HEK293 (cell line): ENCODE results near the gene RCL1.

Experiments used
- CTCF ChIA-PET: fragments of 350-600 bp; formaldehyde crosslinking; extraction: SDS; loops from one replicate; lab custom pipeline; 2021; ENCODE audit warnings: antibody characterized with exemption; lab: Yijun Ruan, JAX
- POLR2A ChIA-PET: fragments of 300-600 bp; formaldehyde crosslinking; extraction: SDS; loops from one replicate; lab custom pipeline; 2020; ENCODE audit warnings: antibody characterized with exemption, inconsistent platforms; lab: Yijun Ruan, JAX
- H3K27ac ChIP-seq: fragments of 200-500 bp; sonication (Bioruptor generic); 2 replicates; pipeline ENCODE4 v1.5.1; 2014; ENCODE audit warnings: low read depth, low read length, control low read depth, inconsistent platforms; ENCODE audit errors: extremely low read depth
- H3K36me3 ChIP-seq, 2 experiments: fragments of 200-500 bp in 1 of 2; sonication (Bioruptor generic) in 1 of 2; 1 replicate in 1 of 2; 2 replicates in 1 of 2; pipeline ENCODE4 v1.5.1; 2014 to 2017; ENCODE audit warnings: inconsistent platforms in 2 of 2, low read length in 2 of 2; ENCODE audit not compliant: control insufficient read depth in 2 of 2, insufficient read depth in 1 of 2
- H3K4me1 ChIP-seq: fragments of 200-500 bp; sonication (Bioruptor generic); 2 replicates; pipeline ENCODE4 v1.5.1; 2014; ENCODE audit warnings: mild to moderate bottlenecking, low read length, inconsistent platforms; ENCODE audit not compliant: control insufficient read depth, insufficient read depth
- H3K4me3 ChIP-seq: 2 replicates; pipeline ENCODE4 v1.5.1; 2011; ENCODE audit warnings: low read depth, mild to moderate bottlenecking, control low read depth, low read length, moderate library complexity
- H3K9me3 ChIP-seq: fragments of 200-500 bp; sonication (Bioruptor generic); 2 replicates; pipeline ENCODE4 v1.5.1; 2014; ENCODE audit warnings: low read depth, low read length, inconsistent platforms; ENCODE audit not compliant: control insufficient read depth, insufficient read depth
- GLI2 ChIP-seq: fragments of 450-650 bp; formaldehyde crosslinking; IDR thresholded peaks from 2 replicates; pipeline ENCODE4; 2017; ENCODE audit warnings: missing biosample characterization, missing genetic modification characterization, low read depth, borderline replicate concordance
- SP3 ChIP-seq: fragments of 450-650 bp; formaldehyde crosslinking; IDR thresholded peaks from 2 replicates; pipeline ENCODE4 v1.5.1; 2016; ENCODE audit warnings: missing biosample characterization, missing genetic modification characterization
- YY2 ChIP-seq: fragments of 450-650 bp; formaldehyde crosslinking; IDR thresholded peaks from 2 replicates; pipeline ENCODE4 v1.5.1; 2016; ENCODE audit warnings: missing biosample characterization, missing genetic modification characterization
- ZBTB1 ChIP-seq: fragments of 450-650 bp; formaldehyde crosslinking; IDR thresholded peaks from 2 replicates; pipeline ENCODE4 v1.5.1; 2016; ENCODE audit warnings: missing biosample characterization, missing genetic modification characterization
- ZBTB48 ChIP-seq: fragments of 450-650 bp; formaldehyde crosslinking; IDR thresholded peaks from 2 replicates; pipeline ENCODE4 v1.5.1; 2016; ENCODE audit warnings: missing biosample characterization, missing genetic modification characterization
- ZNF350 ChIP-seq: fragments of 450-650 bp; formaldehyde crosslinking; IDR thresholded peaks from 2 replicates; pipeline ENCODE4 v1.5.0; 2017; ENCODE audit warnings: missing biosample characterization, mild to moderate bottlenecking, missing genetic modification characterization
- ZNF530 ChIP-seq: fragments of 450-650 bp; formaldehyde crosslinking; IDR thresholded peaks from 2 replicates; pipeline ENCODE4 v1.5.1; 2016; ENCODE audit warnings: low read depth, missing biosample characterization, missing genetic modification characterization
- ZNF626 ChIP-seq: fragments of 450-650 bp; sonication (Bioruptor Pico); formaldehyde crosslinking; IDR thresholded peaks from 2 replicates; pipeline ENCODE4 v1.5.1; 2018; ENCODE audit warnings: missing biosample characterization, missing genetic modification characterization, inconsistent platforms
- TF ChIP-seq, protein P1 (sequence below): fragments of 450-650 bp; formaldehyde crosslinking; IDR thresholded peaks from 2 replicates; pipeline ENCODE4 v1.5.1; 2016; ENCODE audit warnings: missing biosample characterization, missing genetic modification characterization
- TF ChIP-seq, protein P2 (sequence below): fragments of 450-650 bp; formaldehyde crosslinking; IDR thresholded peaks from 2 replicates; pipeline ENCODE4 v1.5.1; 2016; ENCODE audit warnings: missing biosample characterization, missing genetic modification characterization
- TF ChIP-seq, protein P3 (sequence below): fragments of 450-650 bp; formaldehyde crosslinking; IDR thresholded peaks from 2 replicates; pipeline ENCODE4; 2016; ENCODE audit warnings: missing biosample characterization, missing genetic modification characterization
- TF ChIP-seq, protein P4 (sequence below): fragments of 450-650 bp; formaldehyde crosslinking; IDR thresholded peaks from 2 replicates; pipeline ENCODE4 v1.5.0; 2017; ENCODE audit warnings: missing biosample characterization, missing genetic modification characterization, borderline replicate concordance
- TF ChIP-seq, protein P5 (sequence below): fragments of 450-650 bp; formaldehyde crosslinking; IDR thresholded peaks from 2 replicates; pipeline ENCODE4 v1.5.1; 2016; ENCODE audit warnings: missing biosample characterization, missing genetic modification characterization
- TF ChIP-seq, protein P6 (sequence below): fragments of 450-650 bp; formaldehyde crosslinking; IDR thresholded peaks from 2 replicates; pipeline ENCODE4 v1.5.1; 2016; ENCODE audit warnings: missing biosample characterization, missing genetic modification characterization

Gene RCL1

DNA sequence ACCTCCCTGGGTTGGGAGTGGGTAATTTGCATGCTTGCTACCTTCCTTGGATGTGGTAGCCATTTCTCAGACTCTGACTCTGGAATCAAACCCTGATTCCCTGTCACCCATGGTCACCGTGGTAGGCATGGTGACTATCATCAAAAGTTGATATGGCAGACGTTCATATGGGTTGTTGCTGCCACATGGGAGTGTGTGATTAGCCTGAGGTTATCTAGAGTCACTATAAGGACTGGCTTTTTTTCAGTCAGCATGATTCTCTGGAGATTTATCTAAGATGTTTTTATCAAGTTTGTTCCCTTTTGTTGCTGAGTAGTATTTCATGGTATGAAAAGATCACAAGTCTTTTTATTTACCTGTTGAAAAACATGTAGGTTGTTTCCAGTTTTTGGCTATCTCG, 7.0 kb downstream of the RCL1 start:
- TF ChIP-seq ZNF350 (no peak), SP3 (tag by site-specific recombination) (no peak), ZBTB48 (tag by site-specific recombination) (no peak), ZNF626 (tag by site-specific recombination) (no peak), ZNF530 (tag by site-specific recombination) (no peak), YY2 (tag by site-specific recombination) (no peak), ZBTB1 (tag by site-specific recombination) (no peak), GLI2 (tag by site-specific recombination) (no peak)
- TF ChIP-seq, protein P1, sequence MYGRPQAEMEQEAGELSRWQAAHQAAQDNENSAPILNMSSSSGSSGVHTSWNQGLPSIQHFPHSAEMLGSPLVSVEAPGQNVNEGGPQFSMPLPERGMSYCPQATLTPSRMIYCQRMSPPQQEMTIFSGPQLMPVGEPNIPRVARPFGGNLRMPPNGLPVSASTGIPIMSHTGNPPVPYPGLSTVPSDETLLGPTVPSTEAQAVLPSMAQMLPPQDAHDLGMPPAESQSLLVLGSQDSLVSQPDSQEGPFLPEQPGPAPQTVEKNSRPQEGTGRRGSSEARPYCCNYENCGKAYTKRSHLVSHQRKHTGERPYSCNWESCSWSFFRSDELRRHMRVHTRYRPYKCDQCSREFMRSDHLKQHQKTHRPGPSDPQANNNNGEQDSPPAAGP = no peak
- TF ChIP-seq, protein P2, sequence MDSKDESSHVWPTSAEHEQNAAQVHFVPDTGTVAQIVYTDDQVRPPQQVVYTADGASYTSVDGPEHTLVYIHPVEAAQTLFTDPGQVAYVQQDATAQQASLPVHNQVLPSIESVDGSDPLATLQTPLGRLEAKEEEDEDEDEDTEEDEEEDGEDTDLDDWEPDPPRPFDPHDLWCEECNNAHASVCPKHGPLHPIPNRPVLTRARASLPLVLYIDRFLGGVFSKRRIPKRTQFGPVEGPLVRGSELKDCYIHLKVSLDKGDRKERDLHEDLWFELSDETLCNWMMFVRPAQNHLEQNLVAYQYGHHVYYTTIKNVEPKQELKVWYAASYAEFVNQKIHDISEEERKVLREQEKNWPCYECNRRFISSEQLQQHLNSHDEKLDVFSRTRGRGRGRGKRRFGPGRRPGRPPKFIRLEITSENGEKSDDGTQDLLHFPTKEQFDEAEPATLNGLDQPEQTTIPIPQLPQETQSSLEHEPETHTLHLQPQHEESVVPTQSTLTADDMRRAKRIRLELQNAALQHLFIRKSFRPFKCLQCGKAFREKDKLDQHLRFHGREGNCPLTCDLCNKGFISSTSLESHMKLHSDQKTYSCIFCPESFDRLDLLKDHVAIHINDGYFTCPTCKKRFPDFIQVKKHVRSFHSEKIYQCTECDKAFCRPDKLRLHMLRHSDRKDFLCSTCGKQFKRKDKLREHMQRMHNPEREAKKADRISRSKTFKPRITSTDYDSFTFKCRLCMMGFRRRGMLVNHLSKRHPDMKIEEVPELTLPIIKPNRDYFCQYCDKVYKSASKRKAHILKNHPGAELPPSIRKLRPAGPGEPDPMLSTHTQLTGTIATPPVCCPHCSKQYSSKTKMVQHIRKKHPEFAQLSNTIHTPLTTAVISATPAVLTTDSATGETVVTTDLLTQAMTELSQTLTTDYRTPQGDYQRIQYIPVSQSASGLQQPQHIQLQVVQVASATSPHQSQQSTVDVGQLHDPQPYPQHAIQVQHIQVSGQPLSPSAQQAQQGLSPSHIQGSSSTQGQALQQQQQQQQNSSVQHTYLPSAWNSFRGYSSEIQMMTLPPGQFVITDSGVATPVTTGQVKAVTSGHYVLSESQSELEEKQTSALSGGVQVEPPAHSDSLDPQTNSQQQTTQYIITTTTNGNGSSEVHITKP = no peak
- TF ChIP-seq, protein P3, sequence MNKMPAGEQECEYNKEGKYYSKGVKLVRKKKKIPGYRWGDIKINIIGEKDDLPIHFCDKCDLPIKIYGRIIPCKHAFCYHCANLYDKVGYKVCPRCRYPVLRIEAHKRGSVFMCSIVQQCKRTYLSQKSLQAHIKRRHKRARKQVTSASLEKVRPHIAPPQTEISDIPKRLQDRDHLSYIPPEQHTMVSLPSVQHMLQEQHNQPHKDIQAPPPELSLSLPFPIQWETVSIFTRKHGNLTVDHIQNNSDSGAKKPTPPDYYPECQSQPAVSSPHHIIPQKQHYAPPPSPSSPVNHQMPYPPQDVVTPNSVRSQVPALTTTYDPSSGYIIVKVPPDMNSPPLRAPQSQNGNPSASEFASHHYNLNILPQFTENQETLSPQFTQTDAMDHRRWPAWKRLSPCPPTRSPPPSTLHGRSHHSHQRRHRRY (tag by site-specific recombination) = no peak
- TF ChIP-seq, protein P4, sequence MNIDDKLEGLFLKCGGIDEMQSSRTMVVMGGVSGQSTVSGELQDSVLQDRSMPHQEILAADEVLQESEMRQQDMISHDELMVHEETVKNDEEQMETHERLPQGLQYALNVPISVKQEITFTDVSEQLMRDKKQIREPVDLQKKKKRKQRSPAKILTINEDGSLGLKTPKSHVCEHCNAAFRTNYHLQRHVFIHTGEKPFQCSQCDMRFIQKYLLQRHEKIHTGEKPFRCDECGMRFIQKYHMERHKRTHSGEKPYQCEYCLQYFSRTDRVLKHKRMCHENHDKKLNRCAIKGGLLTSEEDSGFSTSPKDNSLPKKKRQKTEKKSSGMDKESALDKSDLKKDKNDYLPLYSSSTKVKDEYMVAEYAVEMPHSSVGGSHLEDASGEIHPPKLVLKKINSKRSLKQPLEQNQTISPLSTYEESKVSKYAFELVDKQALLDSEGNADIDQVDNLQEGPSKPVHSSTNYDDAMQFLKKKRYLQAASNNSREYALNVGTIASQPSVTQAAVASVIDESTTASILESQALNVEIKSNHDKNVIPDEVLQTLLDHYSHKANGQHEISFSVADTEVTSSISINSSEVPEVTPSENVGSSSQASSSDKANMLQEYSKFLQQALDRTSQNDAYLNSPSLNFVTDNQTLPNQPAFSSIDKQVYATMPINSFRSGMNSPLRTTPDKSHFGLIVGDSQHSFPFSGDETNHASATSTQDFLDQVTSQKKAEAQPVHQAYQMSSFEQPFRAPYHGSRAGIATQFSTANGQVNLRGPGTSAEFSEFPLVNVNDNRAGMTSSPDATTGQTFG (tag by site-specific recombination) = no peak
- TF ChIP-seq, protein P5, sequence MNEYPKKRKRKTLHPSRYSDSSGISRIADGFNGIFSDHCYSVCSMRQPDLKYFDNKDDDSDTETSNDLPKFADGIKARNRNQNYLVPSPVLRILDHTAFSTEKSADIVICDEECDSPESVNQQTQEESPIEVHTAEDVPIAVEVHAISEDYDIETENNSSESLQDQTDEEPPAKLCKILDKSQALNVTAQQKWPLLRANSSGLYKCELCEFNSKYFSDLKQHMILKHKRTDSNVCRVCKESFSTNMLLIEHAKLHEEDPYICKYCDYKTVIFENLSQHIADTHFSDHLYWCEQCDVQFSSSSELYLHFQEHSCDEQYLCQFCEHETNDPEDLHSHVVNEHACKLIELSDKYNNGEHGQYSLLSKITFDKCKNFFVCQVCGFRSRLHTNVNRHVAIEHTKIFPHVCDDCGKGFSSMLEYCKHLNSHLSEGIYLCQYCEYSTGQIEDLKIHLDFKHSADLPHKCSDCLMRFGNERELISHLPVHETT = no peak
- TF ChIP-seq, protein P6, sequence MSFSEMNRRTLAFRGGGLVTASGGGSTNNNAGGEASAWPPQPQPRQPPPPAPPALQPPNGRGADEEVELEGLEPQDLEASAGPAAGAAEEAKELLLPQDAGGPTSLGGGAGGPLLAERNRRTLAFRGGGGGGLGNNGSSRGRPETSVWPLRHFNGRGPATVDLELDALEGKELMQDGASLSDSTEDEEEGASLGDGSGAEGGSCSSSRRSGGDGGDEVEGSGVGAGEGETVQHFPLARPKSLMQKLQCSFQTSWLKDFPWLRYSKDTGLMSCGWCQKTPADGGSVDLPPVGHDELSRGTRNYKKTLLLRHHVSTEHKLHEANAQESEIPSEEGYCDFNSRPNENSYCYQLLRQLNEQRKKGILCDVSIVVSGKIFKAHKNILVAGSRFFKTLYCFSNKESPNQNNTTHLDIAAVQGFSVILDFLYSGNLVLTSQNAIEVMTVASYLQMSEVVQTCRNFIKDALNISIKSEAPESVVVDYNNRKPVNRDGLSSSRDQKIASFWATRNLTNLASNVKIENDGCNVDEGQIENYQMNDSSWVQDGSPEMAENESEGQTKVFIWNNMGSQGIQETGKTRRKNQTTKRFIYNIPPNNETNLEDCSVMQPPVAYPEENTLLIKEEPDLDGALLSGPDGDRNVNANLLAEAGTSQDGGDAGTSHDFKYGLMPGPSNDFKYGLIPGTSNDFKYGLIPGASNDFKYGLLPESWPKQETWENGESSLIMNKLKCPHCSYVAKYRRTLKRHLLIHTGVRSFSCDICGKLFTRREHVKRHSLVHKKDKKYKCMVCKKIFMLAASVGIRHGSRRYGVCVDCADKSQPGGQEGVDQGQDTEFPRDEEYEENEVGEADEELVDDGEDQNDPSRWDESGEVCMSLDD (tag by site-specific recombination) = no peak
- POLR2A ChIA-PET = no interaction called here
- H3K36me3 ChIP-seq = no peaks in the 10 kb centered on the region
- no peaks in the 10 kb centered on the region for H3K4me1 ChIP-seq
- H3K27ac ChIP-seq = no peak overlapping the region
- no peak overlapping the region for H3K4me3 ChIP-seq
- CTCF ChIA-PET = no interaction called here
- no peaks in the 10 kb centered on the region for H3K9me3 ChIP-seq
